ENCODE measurements around the gene LRRC4C. TPM values are rescaled to one million over a fixed set of nuclear protein-coding genes. Genes with fewer than 3 reads are reported as not detected.

The LRRC4C gene
- polyA plus RNA-seq, 1 experiment: not detected

DNA sequence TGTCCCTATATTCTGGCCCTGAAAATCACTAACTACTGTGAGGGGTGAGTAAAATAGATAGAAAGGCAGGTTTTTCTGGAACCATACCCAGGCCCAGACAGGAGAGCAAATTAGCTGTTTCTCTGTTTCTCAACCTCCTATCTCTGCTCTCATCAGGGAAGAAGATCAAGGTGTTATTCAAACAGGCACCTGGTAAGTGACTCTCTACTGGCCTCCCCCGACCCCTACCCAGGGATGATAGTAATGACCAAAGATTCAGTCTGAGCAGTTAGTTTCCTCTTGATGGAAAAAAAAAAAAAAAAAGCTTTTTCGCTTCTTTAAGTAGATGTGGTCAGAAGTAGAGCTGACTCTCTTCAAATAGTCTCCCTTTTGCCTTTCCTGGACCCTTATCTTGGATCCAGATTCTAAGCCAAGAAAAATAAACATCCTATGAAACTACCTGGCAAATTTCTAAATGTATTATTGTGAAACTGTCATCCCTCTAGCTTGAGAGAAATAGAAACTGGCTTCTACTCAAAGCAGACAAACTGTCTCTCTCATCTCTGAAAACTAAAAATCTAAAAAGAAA, 9.9 kb downstream of the LRRC4C start:
- H3K36me3 ChIP-seq (ENCODE audit: control insufficient read depth, insufficient read depth, low read length): no peaks in the 10 kb centered on the region
- no peak for DNase-seq (ENCODE audit: low read depth)
- TF ChIP-seq CTCF (IDR thresholded peaks at IDR 0.05; ENCODE audit: insufficient read depth, low read depth, low read length): no peak
- CTCF ChIA-PET: no interaction called here
- no peak overlapping the region for H3K4me3 ChIP-seq (ENCODE audit: low read depth, low read length)
- POLR2A ChIA-PET: no interaction called here
- no peaks in the 10 kb centered on the region for H3K27me3 ChIP-seq (ENCODE audit: control insufficient read depth, insufficient read depth, low read length)

DNA sequence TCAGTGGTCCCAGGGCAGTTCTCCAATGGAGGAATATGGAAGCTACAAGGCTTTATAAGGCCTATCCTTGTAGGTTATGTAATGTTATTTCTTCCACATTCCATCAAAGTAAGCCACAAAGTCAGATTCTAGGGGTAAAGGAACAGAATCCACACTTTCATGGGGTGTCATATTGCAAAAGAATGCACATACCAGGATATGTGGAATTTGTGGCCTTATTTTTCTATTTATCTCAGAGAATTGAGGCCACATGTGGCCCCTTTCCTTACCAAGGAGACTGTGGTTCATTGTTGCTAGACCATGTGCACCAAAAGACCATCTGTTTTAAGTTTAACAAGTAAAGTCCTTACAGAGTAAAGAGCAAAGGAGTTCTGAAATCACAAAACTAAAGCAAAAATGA, 12.9 kb downstream of the LRRC4C start:
- Histone ChIP-seq H3K4me3 (ENCODE audit: low read depth, low read length) (no peak overlapping the region), H3K36me3 (ENCODE audit: control insufficient read depth, insufficient read depth, low read length) (no peaks in the 10 kb centered on the region), H3K27me3 (ENCODE audit: control insufficient read depth, insufficient read depth, low read length) (no peaks in the 10 kb centered on the region)
- no peak for DNase-seq (ENCODE audit: low read depth)
- ChIA-PET CTCF (no interaction called here), POLR2A (no interaction called here)
- TF ChIP-seq CTCF (IDR thresholded peaks at IDR 0.05; ENCODE audit: insufficient read depth, low read depth, low read length): no peak

GRCh38 chr11:41446107-41446506, 13.3 kb downstream of the LRRC4C start:
- H3K36me3 ChIP-seq (ENCODE audit: control insufficient read depth, insufficient read depth, low read length): no peaks in the 10 kb centered on the region
- no peak for DNase-seq (ENCODE audit: low read depth)
- CTCF ChIA-PET: interaction anchor here (1.0 kb wide), 1 partner anchor 10 kb away, joined by 3 read pairs; no protein-coding TSS in a partner anchor
- no peak for TF ChIP-seq CTCF (IDR thresholded peaks at IDR 0.05; ENCODE audit: insufficient read depth, low read depth, low read length)
- POLR2A ChIA-PET: no interaction called here
- H3K27me3 ChIP-seq (ENCODE audit: control insufficient read depth, insufficient read depth, low read length): no peaks in the 10 kb centered on the region
- no peak overlapping the region for H3K4me3 ChIP-seq (ENCODE audit: low read depth, low read length)

DNA sequence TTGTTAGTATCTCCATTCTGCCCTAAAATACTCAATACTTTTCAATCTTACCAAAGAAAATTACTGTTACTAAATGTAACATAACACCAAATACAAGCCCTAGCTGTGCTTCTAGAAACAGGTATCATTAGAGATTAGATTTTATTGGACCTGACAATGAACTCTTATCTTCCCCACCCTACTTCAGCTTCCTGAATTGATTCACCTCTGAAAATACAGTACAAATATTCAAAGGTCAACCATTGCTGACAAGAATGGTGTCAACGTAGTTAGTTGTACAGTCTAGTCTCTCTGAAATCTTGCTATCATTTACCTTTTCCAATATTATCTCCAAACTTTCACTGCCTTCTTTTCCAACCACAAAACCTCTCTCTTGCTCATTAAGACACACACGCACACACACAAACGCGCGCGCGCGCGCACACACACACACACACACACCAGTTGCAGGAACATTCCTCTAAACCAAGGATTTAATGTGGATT, 22.4 kb downstream of the LRRC4C start:
- POLR2A ChIA-PET: no interaction called here
- TF ChIP-seq CTCF (IDR thresholded peaks at IDR 0.05; ENCODE audit: insufficient read depth, low read depth, low read length): no peak

GRCh38 chr11:41435531-41435930, 23.9 kb downstream of the LRRC4C start:
- ChIA-PET POLR2A (no interaction called here), CTCF (no interaction called here)
- TF ChIP-seq CTCF (IDR thresholded peaks at IDR 0.05; ENCODE audit: insufficient read depth, low read depth, low read length): no peak

More for the DNA sequence above, 22.4 kb downstream of the LRRC4C start:
- Histone ChIP-seq H3K36me3 (ENCODE audit: control insufficient read depth, insufficient read depth, low read length) (no peaks in the 10 kb centered on the region), H3K4me3 (ENCODE audit: low read depth, low read length) (no peak overlapping the region), H3K27me3 (ENCODE audit: control insufficient read depth, insufficient read depth, low read length) (no peaks in the 10 kb centered on the region)
- CTCF ChIA-PET: no interaction called here
- no peak for DNase-seq (ENCODE audit: low read depth)

More at GRCh38 chr11:41435531-41435930, 23.9 kb downstream of the LRRC4C start:
- Histone ChIP-seq H3K27me3 (ENCODE audit: control insufficient read depth, insufficient read depth, low read length) (no peaks in the 10 kb centered on the region), H3K4me3 (ENCODE audit: low read depth, low read length) (no peak overlapping the region), H3K36me3 (ENCODE audit: control insufficient read depth, insufficient read depth, low read length) (no peaks in the 10 kb centered on the region)
- no peak for DNase-seq (ENCODE audit: low read depth)

Data from BJ (cell line).